Peyer's patch (tissue), 4 donors: Measurements from ENCODE around the gene SUN5.

Experiments used
- POLR2A ChIP-seq, 2 donors: fragments of 450-650 bp; IDR thresholded peaks; one replicate each; pipeline ENCODE4 v1.5.1; 2017; ENCODE audit warnings: antibody characterized with exemption in 2 of 2, mild to moderate bottlenecking in 2 of 2, moderate library complexity in 2 of 2
- TF ChIP-seq, protein P1 (sequence below), 6 experiments: fragments of 450-650 bp in 4 of 6; fragments of 200-600 bp in 2 of 6; sonication (generic) in 1 of 6; IDR thresholded peaks; one replicate each; pipeline ENCODE4 v1.5.1; 2017 to 2019; ENCODE audit warnings: antibody characterized with exemption in 6 of 6, mild to moderate bottlenecking in 3 of 6, moderate library complexity in 1 of 6

DNA sequence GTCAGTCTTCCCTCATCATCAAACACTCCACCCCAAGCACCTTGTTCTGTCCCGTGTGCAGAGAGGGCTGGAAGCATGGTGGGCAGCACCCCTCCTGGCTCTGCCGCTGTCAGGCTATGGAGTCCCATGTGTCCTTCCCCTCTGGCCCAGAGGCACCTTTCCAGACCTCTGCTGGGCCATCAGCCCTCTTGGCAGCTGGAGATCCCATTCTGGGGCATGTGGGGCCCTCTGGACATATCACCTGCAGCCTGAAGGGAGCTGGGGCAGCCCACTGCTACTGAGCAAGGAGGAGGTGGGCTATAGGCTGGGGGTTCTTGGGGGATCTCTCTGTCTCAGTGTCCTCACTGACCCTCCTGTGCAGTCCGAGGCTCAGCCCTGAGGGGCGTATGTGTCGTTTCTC, 42.2 kb downstream of the SUN5 start:
- TF ChIP-seq, protein P1, sequence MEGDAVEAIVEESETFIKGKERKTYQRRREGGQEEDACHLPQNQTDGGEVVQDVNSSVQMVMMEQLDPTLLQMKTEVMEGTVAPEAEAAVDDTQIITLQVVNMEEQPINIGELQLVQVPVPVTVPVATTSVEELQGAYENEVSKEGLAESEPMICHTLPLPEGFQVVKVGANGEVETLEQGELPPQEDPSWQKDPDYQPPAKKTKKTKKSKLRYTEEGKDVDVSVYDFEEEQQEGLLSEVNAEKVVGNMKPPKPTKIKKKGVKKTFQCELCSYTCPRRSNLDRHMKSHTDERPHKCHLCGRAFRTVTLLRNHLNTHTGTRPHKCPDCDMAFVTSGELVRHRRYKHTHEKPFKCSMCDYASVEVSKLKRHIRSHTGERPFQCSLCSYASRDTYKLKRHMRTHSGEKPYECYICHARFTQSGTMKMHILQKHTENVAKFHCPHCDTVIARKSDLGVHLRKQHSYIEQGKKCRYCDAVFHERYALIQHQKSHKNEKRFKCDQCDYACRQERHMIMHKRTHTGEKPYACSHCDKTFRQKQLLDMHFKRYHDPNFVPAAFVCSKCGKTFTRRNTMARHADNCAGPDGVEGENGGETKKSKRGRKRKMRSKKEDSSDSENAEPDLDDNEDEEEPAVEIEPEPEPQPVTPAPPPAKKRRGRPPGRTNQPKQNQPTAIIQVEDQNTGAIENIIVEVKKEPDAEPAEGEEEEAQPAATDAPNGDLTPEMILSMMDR (IDR thresholded peaks at IDR 0.05): no peak
- TF ChIP-seq POLR2A (IDR thresholded peaks at IDR 0.05): no peak
